IMR-90 (cell line): ENCODE measurements around the gene MAGEB1. TPM values are rescaled to one million over a fixed set of nuclear protein-coding genes. Genes with fewer than 3 reads are reported as not detected.

Experiments
- ATAC-seq: fragments of 200-7000 bp; cut with Tn5 transposase; 2 replicates; pipeline ENCODE4 v1.9.1; 2020; ENCODE audit warnings: low read depth, mild to moderate bottlenecking, moderate library complexity
- BruUV-seq: library from RNA; stranded (reverse); fragments of 400-500 nt; replicated peaks from 2 replicates; lab custom pipeline; 2021; lab: Mats Ljungman, UMichigan
- CTCF ChIA-PET: fragments of 300-600 bp; formaldehyde crosslinking; extraction: SDS; loops from one replicate; lab custom pipeline; 2021; ENCODE audit warnings: antibody characterized with exemption; lab: Yijun Ruan, JAX
- POLR2A ChIA-PET: fragments of 300-600 bp; sonication (Branson Sonifier 250); formaldehyde crosslinking; loops from one replicate; lab custom pipeline; 2022; ENCODE audit warnings: antibody characterized with exemption; ENCODE audit not compliant: unreplicated experiment; lab: Charles Lee
- DNase-seq: peaks from one replicate; pipeline ENCODE4 v3.0.0; 2013
- H2AFZ ChIP-seq: replicated peaks from 2 replicates; pipeline ENCODE3; 2013; ENCODE audit warnings: low read length, mild to moderate bottlenecking; ENCODE audit not compliant: poor library complexity
- H2AK5ac ChIP-seq: 2 replicates; pipeline ENCODE4 v1.6.1; 2013; ENCODE audit warnings: low read depth, low read length, inconsistent platforms
- H2AK9ac ChIP-seq: replicated peaks from 2 replicates; pipeline ENCODE3; 2013; ENCODE audit warnings: mild to moderate bottlenecking, low read depth, low read length, moderate library complexity; ENCODE audit not compliant: poor library complexity
- H2BK120ac ChIP-seq: 2 replicates; pipeline ENCODE4 v1.6.1; 2013; ENCODE audit warnings: low read depth, low read length, inconsistent platforms
- H2BK15ac ChIP-seq: 3 replicates; pipeline ENCODE4 v1.6.1; 2013; ENCODE audit warnings: low read depth, low read length, inconsistent platforms
- H2BK20ac ChIP-seq: 2 replicates; pipeline ENCODE4 v1.6.1; 2013; ENCODE audit warnings: low read depth, mild to moderate bottlenecking, inconsistent platforms, low read length, moderate library complexity
- H2BK5ac ChIP-seq: 2 replicates; pipeline ENCODE4 v1.6.1; 2013; ENCODE audit warnings: mild to moderate bottlenecking, low read depth, low read length, inconsistent platforms; ENCODE audit not compliant: poor library complexity, severe bottlenecking
- H3K14ac ChIP-seq: replicated peaks from 2 replicates; pipeline ENCODE4 v1.6.1; 2013; ENCODE audit warnings: low read depth, low read length, inconsistent platforms
- H3K18ac ChIP-seq: 2 replicates; pipeline ENCODE4 v1.6.1; 2013; ENCODE audit warnings: low read depth, low read length, control low read depth
- H3K23ac ChIP-seq: 2 replicates; pipeline ENCODE4 v1.6.1; 2013; ENCODE audit warnings: low read depth, low read length, inconsistent platforms
- H3K27ac ChIP-seq: 2 replicates; pipeline ENCODE4 v1.5.1; 2013; ENCODE audit warnings: mild to moderate bottlenecking, control low read depth, low read length; ENCODE audit not compliant: insufficient read depth
- H3K27me3 ChIP-seq: 2 replicates; pipeline ENCODE4 v1.6.1; 2013; ENCODE audit warnings: low read length; ENCODE audit not compliant: control insufficient read depth, insufficient read depth
- H3K36me3 ChIP-seq: 2 replicates; pipeline ENCODE4 v1.6.1; 2013; ENCODE audit warnings: low read length, mixed read lengths; ENCODE audit not compliant: control insufficient read depth, insufficient read depth
- H3K4ac ChIP-seq: 2 replicates; pipeline ENCODE4 v1.6.1; 2013; ENCODE audit warnings: low read depth, low read length, inconsistent platforms
- H3K4me1 ChIP-seq: 2 replicates; pipeline ENCODE4 v1.6.1; 2013; ENCODE audit warnings: low read length, mixed read lengths; ENCODE audit not compliant: control insufficient read depth, insufficient read depth
- H3K4me2 ChIP-seq: 2 replicates; pipeline ENCODE4 v1.6.1; 2013; ENCODE audit warnings: low read depth, mild to moderate bottlenecking, control low read depth, low read length, moderate library complexity
- H3K4me3 ChIP-seq: 2 replicates; pipeline ENCODE4 v1.5.1; 2013; ENCODE audit warnings: low read depth, mild to moderate bottlenecking, control low read depth, low read length, moderate library complexity; ENCODE audit not compliant: insufficient read depth
- H3K56ac ChIP-seq: 2 replicates; pipeline ENCODE4 v1.6.1; 2013; ENCODE audit warnings: low read length, inconsistent platforms; ENCODE audit not compliant: insufficient read depth; ENCODE audit errors: extremely low read depth
- H3K79me1 ChIP-seq, 2 experiments: 2 replicates each; pipeline ENCODE4 v1.6.1; 2013; ENCODE audit warnings: low read length in 2 of 2, inconsistent platforms in 1 of 2, low read depth in 1 of 2
- H3K9ac ChIP-seq: 2 replicates; pipeline ENCODE4 v1.6.1; 2013; ENCODE audit warnings: low read depth, low read length, control low read depth
- H3K9me1 ChIP-seq: 2 replicates; pipeline ENCODE4 v1.6.1; 2013; ENCODE audit warnings: low read length, inconsistent platforms; ENCODE audit not compliant: insufficient read depth
- H3K9me3 ChIP-seq: 2 replicates; pipeline ENCODE4 v1.6.1; 2013; ENCODE audit warnings: low read length; ENCODE audit not compliant: control insufficient read depth, insufficient read depth
- H4K20me1 ChIP-seq: 2 replicates; pipeline ENCODE4 v1.6.1; 2013; ENCODE audit warnings: low read length, inconsistent platforms; ENCODE audit not compliant: insufficient read depth
- H4K5ac ChIP-seq: 2 replicates; pipeline ENCODE4 v1.6.1; 2013; ENCODE audit warnings: mild to moderate bottlenecking, low read depth, low read length, control low read depth
- H4K8ac ChIP-seq, 2 experiments: 2 replicates each; pipeline ENCODE4 v1.6.1; 2013; ENCODE audit warnings: low read depth in 2 of 2, low read length in 2 of 2, control low read depth in 1 of 2, inconsistent platforms in 1 of 2
- H4K91ac ChIP-seq: 2 replicates; pipeline ENCODE4 v1.6.1; 2013; ENCODE audit warnings: low read depth, low read length, inconsistent platforms; ENCODE audit not compliant: insufficient read depth
- BHLHE40 ChIP-seq: fragments of 150-350 bp; IDR thresholded peaks from 2 replicates; pipeline ENCODE4 v1.6.1; 2016; ENCODE audit warnings: mild to moderate bottlenecking, low read depth, low read length
- CEBPB ChIP-seq: IDR thresholded peaks from 2 replicates; pipeline ENCODE4 v1.6.1; 2012; ENCODE audit warnings: low read depth, low read length, improper control_type of control experiment
- CHD1 ChIP-seq: IDR thresholded peaks from 2 replicates; pipeline ENCODE4 v1.6.1; 2012; ENCODE audit warnings: low read depth, low read length, improper control_type of control experiment
- CTCF ChIP-seq: conservative IDR thresholded peaks from 2 replicates; pipeline ENCODE4 v1.5.1; 2012; ENCODE audit warnings: mild to moderate bottlenecking, low read depth, low read length, improper control_type of control experiment
- ELK1 ChIP-seq: fragments of 150-350 bp; IDR thresholded peaks from 2 replicates; pipeline ENCODE4 v1.6.1; 2016; ENCODE audit warnings: low read depth, mild to moderate bottlenecking, low read length, moderate library complexity, borderline replicate concordance
- FOS ChIP-seq: fragments of 150-350 bp; IDR thresholded peaks from 2 replicates; pipeline ENCODE4 v1.6.1; 2016; ENCODE audit warnings: low read depth, low read length
- MAFK ChIP-seq: IDR thresholded peaks from 2 replicates; pipeline ENCODE4 v1.6.1; 2012; ENCODE audit warnings: low read depth, low read length, improper control_type of control experiment
- MAZ ChIP-seq: IDR thresholded peaks from 2 replicates; pipeline ENCODE4 v1.6.1; 2012; ENCODE audit warnings: low read depth, mild to moderate bottlenecking, low read length, improper control_type of control experiment, moderate library complexity, borderline replicate concordance
- MXI1 ChIP-seq: IDR thresholded peaks from 2 replicates; pipeline ENCODE4 v1.6.1; 2012; ENCODE audit warnings: low read depth, mild to moderate bottlenecking, low read length, moderate library complexity, borderline replicate concordance
- NFE2L2 ChIP-seq: fragments of 150-350 bp; IDR thresholded peaks from 2 replicates; pipeline ENCODE4 v1.6.1; 2016; ENCODE audit warnings: low read depth, mild to moderate bottlenecking, low read length
- POLR2A ChIP-seq: IDR thresholded peaks from 2 replicates; pipeline ENCODE4 v1.6.1; 2012; ENCODE audit warnings: mild to moderate bottlenecking, low read depth, low read length
- RAD21 ChIP-seq: IDR thresholded peaks from 2 replicates; pipeline ENCODE4 v1.6.1; 2012; ENCODE audit warnings: low read length, improper control_type of control experiment
- RCOR1 ChIP-seq: IDR thresholded peaks from 2 replicates; pipeline ENCODE4 v1.6.1; 2012; ENCODE audit warnings: mild to moderate bottlenecking, low read length, improper control_type of control experiment; ENCODE audit not compliant: insufficient replicate concordance
- RFX5 ChIP-seq: IDR thresholded peaks from 2 replicates; pipeline ENCODE4 v1.8.0; 2012; ENCODE audit warnings: low read depth, mild to moderate bottlenecking, low read length, moderate library complexity
- SMC3 ChIP-seq: fragments of 150-350 bp; IDR thresholded peaks from 2 replicates; pipeline ENCODE4 v1.6.1; 2016; ENCODE audit warnings: low read depth, mild to moderate bottlenecking, antibody characterized with exemption, low read length, moderate library complexity
- WGBS, 2 experiments: methylation state at CpG; one replicate each; pipeline versions ENCODE4 v1.1.5 to v1.1.7; 2013; ENCODE audit warnings: missing lambda C conversion rate in 2 of 2; ENCODE audit not compliant: insufficient read length in 1 of 2; ENCODE audit errors: extremely low coverage in 2 of 2; 5-methylcytosine and 5-hydroxymethylcytosine counted together
- dilution Hi-C: fragments of 300-500 bp; cut with HindIII; formaldehyde crosslinking; loops from one replicate; pipeline ENCODE4 v1.14.3; 2018; ENCODE audit warnings: low sequenced_read_pairs; ENCODE audit not compliant: unreplicated experiment
- in situ Hi-C: fragments of 300-500 bp; cut with MboI; formaldehyde crosslinking; loops from 3 replicates; pipeline ENCODE4 v1.14.3; 2019; ENCODE audit warnings: low sequenced_read_pairs, inconsistent platforms, mixed read lengths
- intact Hi-C: fragments of 100-400 bp; cut with micrococcal nuclease; formaldehyde crosslinking; loops from 2 replicates; pipeline ENCODE4 v1.10.0; 2022
- polyA plus RNA-seq, 3 experiments: library from polyadenylated mRNA; depleted of rRNA; stranded (reverse); fragments of >200 nt; gene quantifications; 2 replicates each; pipeline ENCODE4 v1.2.3, GENCODE V29; 2012; ENCODE audit warnings: low replicate concordance in 1 of 3
- total RNA-seq: library from RNA; depleted of rRNA; stranded (reverse); fragments of >200 nt; gene quantifications from 2 replicates; pipeline ENCODE4 v1.2.3, GENCODE V29; 2012
- TF ChIP-seq, protein P1 (sequence below): fragments of 150-350 bp; IDR thresholded peaks from 2 replicates; pipeline ENCODE4 v1.6.1; 2017; ENCODE audit warnings: mild to moderate bottlenecking, antibody characterized with exemption, low read length, low read depth

The MAGEB1 gene
- total and polyA plus RNA-seq, 2 of the 4 experiments (the other 2 are of a cell fraction), result not detected

DNA sequence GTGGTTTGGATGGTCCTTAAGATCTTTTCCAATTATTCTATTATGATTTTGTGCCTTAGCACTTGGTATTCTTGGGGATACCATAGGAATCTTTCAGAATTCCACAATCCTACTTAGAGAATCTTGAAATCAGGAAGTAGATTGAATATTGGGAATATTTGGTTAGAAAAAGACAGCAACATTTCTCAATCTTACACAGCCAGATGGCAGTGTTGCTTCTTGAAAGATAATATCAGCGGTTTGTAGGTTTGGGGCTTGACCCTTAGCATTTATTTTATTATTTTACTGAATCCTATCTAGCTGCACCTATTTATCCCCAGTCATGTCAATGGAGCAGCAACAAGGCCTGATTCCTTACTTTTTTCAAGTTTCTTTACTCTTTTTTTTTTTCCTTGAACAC lies 28.6 kb downstream of the MAGEB1 start:
- H3K56ac ChIP-seq, result no peak overlapping the region
- peak; percentile 53 for TF ChIP-seq SMC3
- TF ChIP-seq RCOR1, result no peak
- TF ChIP-seq CHD1, result no peak
- TF ChIP-seq FOS, result no peak
- TF ChIP-seq MXI1, result no peak
- no peak for TF ChIP-seq CEBPB
- TF ChIP-seq ELK1, result no peak
- TF ChIP-seq NFE2L2, result no peak
- TF ChIP-seq BHLHE40, result no peak
- no peak for TF ChIP-seq MAZ
- TF ChIP-seq RAD21, result peak; percentile 55
- TF ChIP-seq, protein P1, sequence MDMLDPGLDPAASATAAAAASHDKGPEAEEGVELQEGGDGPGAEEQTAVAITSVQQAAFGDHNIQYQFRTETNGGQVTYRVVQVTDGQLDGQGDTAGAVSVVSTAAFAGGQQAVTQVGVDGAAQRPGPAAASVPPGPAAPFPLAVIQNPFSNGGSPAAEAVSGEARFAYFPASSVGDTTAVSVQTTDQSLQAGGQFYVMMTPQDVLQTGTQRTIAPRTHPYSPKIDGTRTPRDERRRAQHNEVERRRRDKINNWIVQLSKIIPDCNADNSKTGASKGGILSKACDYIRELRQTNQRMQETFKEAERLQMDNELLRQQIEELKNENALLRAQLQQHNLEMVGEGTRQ, result no peak
- no peak for TF ChIP-seq POLR2A
- TF ChIP-seq CTCF, result peak; percentile 41
- TF ChIP-seq MAFK, result no peak
- TF ChIP-seq RFX5, result no peak
- no peak overlapping the region for H3K23ac ChIP-seq
- no peak overlapping the region for H3K27ac ChIP-seq
- no peak overlapping the region for H4K91ac ChIP-seq
- dilution Hi-C loops, result no loop called here
- no peak for ATAC-seq
- no peak overlapping the region for H3K4ac ChIP-seq
- in situ Hi-C loops, result loop anchor here (5.0 kb wide), 1 partner anchor 227 kb away; no protein-coding TSS in a partner anchor
- peak; percentile 13 for DNase-seq
- no CpG with 5 or more reads among the region's 1 CpG for WGBS, 2 experiments
- H4K20me1 ChIP-seq, result no peaks in the 10 kb centered on the region
- no peak overlapping the region for H2AK9ac ChIP-seq
- H3K9ac ChIP-seq, result no peak overlapping the region
- H3K79me1 ChIP-seq, result no peaks in the 10 kb centered on the region
- no TSS peak for BruUV-seq
- H2BK5ac ChIP-seq, result no peak overlapping the region
- no peak overlapping the region for H4K5ac ChIP-seq
- H3K9me1 ChIP-seq, result no peaks in the 10 kb centered on the region
- POLR2A ChIA-PET, result no interaction called here
- H3K27me3 ChIP-seq, result no peaks in the 10 kb centered on the region
- no peaks in the 10 kb centered on the region for H3K36me3 ChIP-seq
- no peak overlapping the region for H2AFZ ChIP-seq
- CTCF ChIA-PET, result no interaction called here
- H3K9me3 ChIP-seq, result no peaks in the 10 kb centered on the region
- no peak overlapping the region for H2BK20ac ChIP-seq
- no peak overlapping the region for H2BK120ac ChIP-seq
- no peak overlapping the region for H2BK15ac ChIP-seq
- H3K4me1 ChIP-seq, result no peaks in the 10 kb centered on the region
- no peak overlapping the region for H3K18ac ChIP-seq
- no peak overlapping the region for H3K4me3 ChIP-seq
- intact Hi-C loops, result loop anchor here (1.0 kb wide), 3 partner anchors 133 to 229 kb away; no protein-coding TSS in a partner anchor
- no peak overlapping the region for H3K4me2 ChIP-seq
- no peak overlapping the region for H2AK5ac ChIP-seq
- no peak overlapping the region for H4K8ac ChIP-seq
- no peak overlapping the region for H3K14ac ChIP-seq
